Limb (tissue), 2 donors: ENCODE measurements around the gene HOXB1.
A peak's percentile ranks its signal among the peaks of the same experiment; 100 is the strongest.
"Not testable (repeated sequence)": the region's sequence is repeated elsewhere in the genome, so short reads cannot be mapped to it uniquely, and the experiment has no call there.

Experiments used
- DNase-seq, 2 donors: peaks; one replicate each; pipeline ENCODE4 v3.0.0-alpha.2; 2016; ENCODE audit errors: extremely low spot score in 2 of 2

HOXB1 gene

DNA sequence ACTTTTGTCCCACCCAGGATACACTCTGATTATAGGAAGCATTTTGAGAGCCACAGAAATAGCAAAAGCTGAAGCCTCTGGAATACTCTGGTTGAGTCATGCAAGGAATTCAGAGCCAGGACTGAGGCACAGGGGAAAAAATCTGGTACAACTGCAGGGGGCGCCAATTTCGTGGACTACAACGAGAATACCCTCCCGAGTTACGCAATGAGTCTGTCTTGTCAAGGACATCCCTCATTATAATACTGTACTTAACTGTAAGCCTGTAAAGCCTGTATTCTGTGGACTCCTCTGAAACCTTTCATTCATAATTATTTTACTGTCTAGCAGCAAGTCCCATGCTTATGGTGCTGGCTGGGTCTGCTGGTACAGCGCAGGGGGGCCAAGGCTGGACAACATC, 7.8 kb downstream of the HOXB1 start:
- no peak for DNase-seq

DNA sequence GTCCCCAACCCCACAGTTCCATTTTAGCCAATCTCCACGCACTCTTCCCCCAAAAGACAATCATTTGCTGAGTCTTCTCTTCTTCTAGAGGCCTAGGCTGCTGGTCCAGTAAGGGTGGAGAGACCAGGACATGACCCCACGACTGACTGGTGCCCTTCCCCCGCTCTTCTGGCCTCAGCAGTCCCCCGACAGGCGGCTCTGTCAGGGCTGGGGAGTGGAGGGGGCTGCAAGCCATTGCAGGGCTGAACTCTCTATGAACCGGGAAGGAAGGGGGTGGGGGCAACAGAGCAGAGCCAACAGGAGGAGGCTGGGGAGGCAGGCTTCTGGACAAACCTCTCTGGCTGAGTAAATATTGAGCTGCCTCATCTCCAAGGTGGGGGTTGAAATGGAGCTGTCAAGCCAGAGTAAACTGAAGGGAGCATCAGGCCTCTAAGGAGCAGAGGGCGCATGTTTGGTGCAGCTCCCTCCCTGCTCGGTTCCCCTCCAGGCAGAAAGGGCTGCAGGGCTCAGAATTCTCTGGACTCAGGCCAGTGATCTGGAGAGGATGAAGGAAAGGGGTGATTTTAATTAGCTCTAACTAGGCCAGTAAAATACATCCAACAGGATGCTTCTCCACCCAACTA, 8.7 kb downstream of the HOXB1 start:
- peak; percentile 37 to 67 for DNase-seq

GRCh38 chr17:48520631-48521079, 10.2 kb downstream of the HOXB1 start:
- DNase-seq, result no peak

DNA sequence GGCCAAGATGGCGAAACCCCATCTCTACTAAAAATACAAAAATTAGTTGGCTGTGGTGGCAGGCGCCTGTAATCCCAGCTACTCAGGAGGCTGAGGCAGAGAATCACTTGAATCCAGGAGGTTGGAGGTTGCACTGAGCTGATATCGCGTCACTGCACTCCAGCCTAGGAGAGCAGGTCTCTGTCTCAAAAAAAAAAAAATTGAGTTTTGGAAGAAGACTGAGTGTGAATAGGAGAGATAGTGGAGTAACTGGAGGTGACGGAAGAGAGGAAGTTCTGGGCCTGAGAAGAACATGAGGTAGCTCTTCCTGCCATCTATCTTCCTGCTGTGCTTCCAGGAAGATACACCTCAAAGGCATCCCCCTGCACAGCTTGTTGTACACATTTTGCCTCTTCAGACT, 11.4 kb downstream of the HOXB1 start:
- no peak for DNase-seq

GRCh38 chr17:48517478-48517877, 13.3 kb downstream of the HOXB1 start:
- DNase-seq, result no peak

DNA sequence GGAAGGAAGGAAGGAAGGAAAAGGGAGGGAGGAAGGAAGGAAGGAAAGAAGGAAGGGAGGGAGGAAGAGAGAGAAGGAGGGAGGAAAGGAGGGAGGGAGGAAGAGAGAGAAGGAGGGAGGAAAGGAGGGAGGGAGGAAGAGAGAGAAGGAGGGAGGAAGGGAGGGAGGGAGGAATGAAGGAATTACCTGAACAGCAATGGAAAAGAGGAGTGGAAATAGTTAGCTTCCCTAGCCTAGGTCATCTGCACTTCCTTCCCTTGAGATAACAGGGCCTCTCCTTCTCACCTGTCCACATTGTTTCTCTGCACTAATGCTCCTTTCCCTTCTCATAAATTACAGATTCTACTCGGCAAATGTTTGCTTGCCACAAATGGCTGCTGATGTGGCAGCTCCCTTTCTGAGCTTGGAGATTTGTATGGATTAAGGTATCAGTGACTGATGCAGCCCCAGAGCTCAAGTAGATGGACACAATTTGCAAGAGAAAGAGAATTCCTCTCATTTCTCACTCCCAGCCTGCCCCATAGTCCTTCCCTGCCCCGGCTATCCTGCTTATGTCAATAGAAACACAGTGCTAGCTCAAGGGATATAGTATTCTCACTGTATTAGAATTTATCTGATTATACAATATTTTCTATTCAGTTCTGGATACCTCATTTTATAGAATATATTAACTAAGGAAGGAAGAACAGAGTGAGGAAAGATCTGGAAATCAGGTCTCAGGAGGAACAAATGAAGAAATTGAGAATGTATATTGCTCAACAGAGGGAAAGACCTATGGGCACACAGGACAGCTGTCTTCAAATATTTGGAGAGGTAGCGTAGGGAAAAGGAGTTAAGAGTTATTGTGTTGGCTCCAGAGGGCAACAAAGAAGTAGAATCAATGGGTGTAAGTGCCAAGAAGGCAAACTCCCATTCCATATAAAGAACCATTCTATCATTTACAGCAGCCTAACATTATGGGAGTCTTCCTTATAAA, 14.6 kb downstream of the HOXB1 start:
- no peak for DNase-seq

DNA sequence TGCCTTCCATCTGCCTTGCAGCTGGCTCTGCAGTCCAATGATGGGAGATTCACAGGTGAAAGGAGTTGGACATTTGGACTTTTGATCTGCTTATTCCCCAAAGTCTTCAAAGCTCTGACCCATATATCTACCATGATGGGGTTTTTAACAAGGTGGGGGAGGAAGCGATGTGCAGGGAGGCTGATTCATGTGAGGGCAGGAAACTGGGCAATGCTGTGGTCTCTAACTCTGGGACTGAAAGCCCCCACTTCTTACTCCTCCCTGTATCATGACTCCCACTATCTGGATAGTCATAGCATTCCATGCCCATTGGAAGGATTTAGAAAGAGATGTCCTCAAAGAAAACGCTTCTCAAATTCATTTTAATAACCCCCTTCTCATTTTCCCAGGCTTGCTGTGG, 16.3 kb downstream of the HOXB1 start:
- DNase-seq, result no peak

DNA sequence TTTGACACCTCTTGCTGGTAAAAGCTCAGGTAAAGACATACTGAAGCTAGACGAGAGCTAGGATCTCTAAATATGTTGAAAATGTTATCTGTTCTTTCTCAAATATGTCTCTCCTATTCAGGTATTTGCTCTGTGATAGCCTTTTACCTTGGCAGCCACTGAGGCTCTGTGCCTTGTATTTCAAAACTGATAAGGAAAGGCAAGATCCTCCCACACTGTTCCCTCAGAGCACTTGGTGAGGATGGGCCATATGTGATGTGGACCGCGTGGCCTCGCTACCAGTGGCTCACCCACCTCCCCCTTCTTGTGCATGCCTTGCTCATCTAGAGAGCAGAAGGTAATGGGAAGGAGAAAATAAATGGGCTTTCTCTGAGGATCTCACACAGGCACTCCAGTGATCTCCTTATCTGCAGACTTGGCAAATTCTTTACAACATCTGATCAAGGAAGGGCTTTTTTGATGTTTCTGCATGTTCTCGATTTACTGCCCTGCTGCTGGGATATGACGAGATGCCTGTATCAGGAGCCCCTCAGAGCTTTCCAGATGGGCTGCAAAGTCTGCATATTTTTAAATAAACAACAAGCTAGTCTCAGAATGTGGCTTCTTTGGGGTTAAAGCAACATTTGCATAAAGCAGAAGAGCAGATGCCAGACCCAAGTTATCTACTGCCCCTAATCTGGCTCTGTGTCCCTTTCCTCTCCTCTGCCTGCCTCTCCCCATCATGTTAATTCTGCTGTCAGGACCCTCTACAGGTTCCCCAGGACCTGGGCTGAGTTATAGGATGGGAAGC, 16.9 kb downstream of the HOXB1 start:
- no peak for DNase-seq

DNA sequence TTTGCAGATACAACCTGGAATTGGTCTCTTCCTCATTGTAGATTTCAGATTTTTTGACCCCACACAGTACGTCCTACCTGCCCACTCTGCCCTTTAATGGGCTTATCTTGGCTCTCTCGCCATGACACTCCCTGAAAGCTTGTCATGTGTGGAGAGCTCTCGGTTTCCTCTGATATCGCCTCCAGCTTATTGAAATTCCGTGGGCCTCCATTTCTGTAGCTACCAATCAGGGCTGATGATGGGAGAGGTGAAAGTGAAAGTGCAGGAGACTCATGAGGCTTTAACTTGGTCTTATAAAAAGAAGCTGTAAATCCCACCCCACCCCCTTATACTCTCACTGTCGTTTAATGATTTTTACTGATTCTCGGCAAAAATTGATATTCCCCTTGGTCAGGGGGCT, 17.7 kb downstream of the HOXB1 start:
- no peak for DNase-seq

- no peak for DNase-seq
These were observed 19.8 kb downstream of the HOXB1 start for GRCh38 chr17:48510761-48511604.

DNA sequence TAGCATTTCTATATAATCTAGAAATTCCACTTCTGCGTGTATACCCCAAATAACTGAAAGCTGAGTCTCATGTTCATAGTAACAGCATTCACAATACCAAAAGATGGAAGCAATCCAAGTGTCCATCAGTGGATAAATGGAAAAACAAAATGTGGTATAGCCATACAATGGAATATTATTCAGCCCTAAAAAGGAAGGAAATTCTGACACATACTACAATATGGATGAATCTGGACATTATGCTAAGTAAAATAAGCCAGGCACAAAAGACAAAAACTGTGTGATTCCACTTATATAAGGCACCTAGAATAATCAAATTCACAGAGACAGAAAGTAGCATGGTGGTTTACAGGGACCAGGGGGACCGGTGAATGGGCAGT, 20.4 kb downstream of the HOXB1 start:
- DNase-seq, result no peak

GRCh38 chr17:48509708-48510107, 21.1 kb downstream of the HOXB1 start:
- not testable (repeated sequence) for DNase-seq

GRCh38 chr17:48506246-48506645, 24.6 kb downstream of the HOXB1 start:
- no peak for DNase-seq

DNA sequence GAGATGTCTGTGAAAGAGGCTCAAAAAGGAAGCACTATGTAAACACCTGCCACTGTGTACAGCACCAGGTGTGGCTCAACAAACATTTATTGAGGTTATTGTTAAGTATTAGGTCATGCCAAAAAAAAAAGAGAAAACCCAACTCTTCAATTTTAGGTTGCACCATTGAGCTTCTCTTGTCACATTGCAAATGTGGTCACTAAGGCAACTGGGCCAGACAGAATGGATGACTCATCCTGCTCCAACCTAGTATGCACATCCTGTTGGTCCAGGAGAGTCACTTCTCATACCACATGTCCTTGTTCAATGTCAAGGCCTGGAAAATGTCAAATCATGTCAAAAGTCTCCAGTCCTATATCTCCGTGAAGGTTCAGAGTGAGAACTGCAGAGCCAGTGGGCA, 25.0 kb downstream of the HOXB1 start:
- no peak for DNase-seq

DNA sequence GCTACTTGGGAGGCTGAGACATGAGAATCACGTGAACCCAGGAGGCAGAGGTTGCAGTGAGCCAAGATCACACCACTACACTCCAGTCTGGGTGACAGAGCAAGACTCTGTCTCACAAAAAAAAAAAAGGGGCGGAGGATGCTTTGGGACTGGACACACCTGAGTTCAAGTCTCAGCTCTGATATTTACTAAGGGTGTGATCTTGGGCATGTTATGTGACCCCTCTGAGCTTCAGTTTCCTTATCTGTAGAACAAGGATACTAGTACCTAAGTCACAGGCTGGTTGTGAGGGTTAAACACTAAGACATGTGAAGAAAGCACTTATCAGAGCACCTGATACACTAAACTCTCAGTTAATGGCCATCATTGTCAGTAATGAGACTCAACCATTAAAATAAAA, 25.9 kb downstream of the HOXB1 start:
- no peak for DNase-seq

- DNase-seq, result no peak
These were observed 27.1 kb downstream of the HOXB1 start for GRCh38 chr17:48503747-48504146.

DNA sequence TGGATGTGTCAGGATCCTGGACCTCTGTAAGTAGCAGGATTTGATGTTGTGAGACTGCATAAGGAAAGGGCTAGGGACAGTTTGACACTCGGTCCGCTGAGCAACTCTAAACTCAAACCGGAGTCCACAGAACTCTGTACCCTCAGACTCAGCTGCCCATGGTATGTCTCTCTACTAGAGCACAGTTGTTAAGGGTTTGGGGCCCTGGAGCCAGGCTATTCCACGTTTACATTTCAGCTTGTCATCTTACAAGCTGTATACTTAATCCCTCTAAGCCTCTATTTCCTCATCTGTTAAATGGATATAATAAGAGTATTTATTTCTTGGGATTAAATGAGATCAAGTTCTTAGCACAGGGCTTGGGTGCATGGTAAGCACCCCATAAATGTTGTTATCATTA, 27.9 kb downstream of the HOXB1 start:
- no peak for DNase-seq

- no peak for DNase-seq
These were observed 28.5 kb downstream of the HOXB1 start for GRCh38 chr17:48502312-48502711.

- DNase-seq, result no peak
These were observed 30.1 kb downstream of the HOXB1 start for GRCh38 chr17:48500435-48501426.
